Esophagus muscularis mucosa (tissue), 4 donors: ENCODE results near the gene GMDS.

Experiments used
- CTCF ChIP-seq, 3 experiments: fragments of 200-600 bp in 2 of 3; fragments of 450-650 bp in 1 of 3; sonication (generic) in 2 of 3; IDR thresholded peaks; one replicate each; pipeline ENCODE4 v1.5.1; 2017 to 2019; ENCODE audit warnings: antibody characterized with exemption in 3 of 3, mild to moderate bottlenecking in 2 of 3, moderate library complexity in 1 of 3
- EP300 ChIP-seq: sonication (generic); formaldehyde crosslinking; IDR thresholded peaks from one replicate; pipeline ENCODE4 v1.6.1; 2017; ENCODE audit warnings: antibody characterized with exemption
- POLR2A ChIP-seq: fragments of 450-650 bp; IDR thresholded peaks from one replicate; pipeline ENCODE4 v1.6.1; 2017; ENCODE audit warnings: antibody characterized with exemption, moderate library complexity, mild to moderate bottlenecking, low read depth
- POLR2AphosphoS5 ChIP-seq, 2 donors: sonication (generic); formaldehyde crosslinking; IDR thresholded peaks; one replicate each; pipeline ENCODE4 v1.6.1; 2017; ENCODE audit warnings: antibody characterized with exemption in 2 of 2

- TF ChIP-seq POLR2AphosphoS5 (IDR thresholded peaks at IDR 0.05), result no peak
- TF ChIP-seq CTCF (IDR thresholded peaks at IDR 0.05), result no peak
- TF ChIP-seq EP300, result no peak
- TF ChIP-seq POLR2A, result no peak
Measured at GRCh38 chr6:1885576-1886011, 359.8 kb downstream of the GMDS start.
